ENCODE data around the gene SLC22A15. TPM values are rescaled to one million over a fixed set of nuclear protein-coding genes. Genes with fewer than 3 reads are reported as not detected.
"Not testable (repeated sequence)": the region's sequence is repeated elsewhere in the genome, so short reads cannot be mapped to it uniquely, and the experiment has no call there.

The SLC22A15 gene
- total and polyA plus RNA-seq, 10 of the 15 experiments (the other 5 are each of a cell fraction or from before 2014, with no cell fraction given), result 0.05 to 2.8 (median 0.13) TPM; not detected in 1

DNA sequence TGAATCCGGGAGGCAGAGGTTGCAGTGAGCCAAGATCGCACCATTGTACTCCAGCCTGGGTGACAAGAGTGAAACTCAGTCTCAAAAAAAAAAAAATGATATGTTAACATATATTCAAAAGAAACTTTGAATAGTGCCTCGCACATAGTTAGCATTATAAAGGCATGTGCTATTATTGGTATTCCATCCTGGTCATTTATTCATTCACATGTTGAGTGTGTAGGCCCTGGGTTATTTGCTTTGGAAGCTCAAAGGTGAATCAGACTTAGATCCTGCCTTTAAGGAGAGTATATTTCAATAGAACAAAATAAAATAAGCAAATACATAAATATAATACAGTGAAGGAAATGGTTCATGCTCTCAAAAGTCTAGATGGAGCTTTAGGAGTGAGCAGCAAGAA is 13.4 kb downstream of the SLC22A15 start:
- Histone ChIP-seq H3K4me1 (ENCODE audit: control insufficient read depth, insufficient read depth, low read length) (no peaks in the 10 kb centered on the region), H3K27ac (ENCODE audit: control insufficient read depth, insufficient read depth) (no peak overlapping the region), H3K79me2 (ENCODE audit: control insufficient read depth, insufficient read depth, low read length) (no peaks in the 10 kb centered on the region), H3K9me3 (replicated peaks; ENCODE audit: control insufficient read depth, insufficient read depth, low read length) (no peaks in the 10 kb centered on the region), H3K9ac (ENCODE audit: control insufficient read depth, insufficient read depth, low read length) (no peak overlapping the region), H4K20me1 (ENCODE audit: control insufficient read depth, insufficient read depth) (no peaks in the 10 kb centered on the region), H3K4me2 (ENCODE audit: control insufficient read depth, insufficient read depth) (no peak overlapping the region), H3K4me3 (no peak overlapping the region), H3K27me3 (replicated peaks in 1 of 2; ENCODE audit: control insufficient read depth in 2 of 2, insufficient read depth in 2 of 2, low read length in 1 of 2) (no peaks in the 10 kb centered on the region), H3K36me3 (ENCODE audit: control insufficient read depth in 2 of 2, insufficient read depth in 2 of 2, low read length in 1 of 2) (no peaks in the 10 kb centered on the region), H2AFZ (ENCODE audit: control insufficient read depth, low read depth, low read length) (no peak overlapping the region)
- ChIA-PET SMC1A (ENCODE audit: uncharacterized antibody, unreplicated experiment) (no interaction called here), CTCF (interaction anchor here (1.9 to 5.0 kb wide), 2 partner anchors 8 to 30 kb away, joined by 10 to 18 read pairs; no protein-coding TSS in a partner anchor), RAD21 (ENCODE audit: unreplicated experiment) (no interaction called here), POLR2A (no interaction called here)
- no peak for FAIRE-seq
- in situ Hi-C loops (cut with MboI), result no loop called here
- no peak for TF ChIP-seq CHD1 (IDR thresholded peaks at IDR 0.05; ENCODE audit: low read depth, low read length)
- 47% methylated on average over 3 of the region's 3 CpGs for WGBS (ENCODE audit: insufficient coverage, insufficient replicate concordance, low lambda C conversion rate, missing lambda C conversion rate)
- no peak for ATAC-seq
- intact Hi-C loops (cut with micrococcal nuclease; ENCODE audit: unreplicated experiment), result no loop called here
- DNase-seq (ENCODE audit: low read depth, low spot score), result no peak
- no TSS peak for BruUV-seq (replicated peaks)

DNA sequence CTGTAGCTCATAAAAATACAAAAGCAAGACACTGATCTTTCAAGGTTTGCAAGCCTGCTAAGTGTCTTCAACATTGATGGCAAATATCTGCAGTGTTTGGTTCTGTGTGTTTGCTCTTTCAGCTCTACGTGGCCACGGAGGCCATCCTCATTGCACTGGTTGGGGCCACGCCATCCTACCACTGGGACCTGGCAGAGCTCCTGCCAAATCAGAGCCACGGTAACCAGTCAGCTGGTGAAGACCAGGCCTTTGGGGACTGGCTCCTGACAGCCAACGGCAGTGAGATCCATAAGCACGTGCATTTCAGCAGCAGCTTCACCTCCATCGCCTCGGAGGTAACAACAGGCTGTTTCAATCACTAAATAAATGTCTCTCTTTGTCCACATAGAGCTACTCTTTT is 15.6 kb downstream of the SLC22A15 start:
- Histone ChIP-seq H3K36me3 (ENCODE audit: control insufficient read depth in 2 of 2, insufficient read depth in 2 of 2, low read length in 1 of 2) (no peaks in the 10 kb centered on the region), H2AFZ (ENCODE audit: control insufficient read depth, low read depth, low read length) (no peak overlapping the region), H3K27ac (ENCODE audit: control insufficient read depth, insufficient read depth) (no peak overlapping the region), H3K9ac (ENCODE audit: control insufficient read depth, insufficient read depth, low read length) (no peak overlapping the region), H3K4me2 (ENCODE audit: control insufficient read depth, insufficient read depth) (no peak overlapping the region), H4K20me1 (ENCODE audit: control insufficient read depth, insufficient read depth) (no peaks in the 10 kb centered on the region), H3K4me1 (ENCODE audit: control insufficient read depth, insufficient read depth, low read length) (no peaks in the 10 kb centered on the region), H3K9me3 (replicated peaks; ENCODE audit: control insufficient read depth, insufficient read depth, low read length) (no peaks in the 10 kb centered on the region), H3K27me3 (replicated peaks in 1 of 2; ENCODE audit: control insufficient read depth in 2 of 2, insufficient read depth in 2 of 2, low read length in 1 of 2) (no peaks in the 10 kb centered on the region), H3K79me2 (ENCODE audit: control insufficient read depth, insufficient read depth, low read length) (no peaks in the 10 kb centered on the region), H3K4me3 (no peak overlapping the region)
- TF ChIP-seq CBX3 (IDR thresholded peaks at IDR 0.05; ENCODE audit: borderline replicate concordance, low read depth) (no peak), CHD1 (IDR thresholded peaks at IDR 0.05; ENCODE audit: low read depth, low read length) (no peak), POLR2A (IDR thresholded peaks at IDR 0.05; ENCODE audit: low read depth, low read length) (no peak)
- 65% methylated on average over 8 of the region's 8 CpGs for WGBS (ENCODE audit: insufficient coverage, insufficient replicate concordance, low lambda C conversion rate, missing lambda C conversion rate)
- CTCF ChIA-PET, result interaction anchor here (0.6 to 5.0 kb wide), 5 partner anchors 11 to 1883 kb away, joined by 3 to 18 read pairs (median 5); no protein-coding TSS in a partner anchor
- no peak for DNase-seq (ENCODE audit: low read depth, low spot score)
- no TSS peak for BruUV-seq (replicated peaks)
- in situ Hi-C loops (cut with MboI), result no loop called here
- SMC1A ChIA-PET (ENCODE audit: uncharacterized antibody, unreplicated experiment), result interaction anchor here (1.2 kb wide), 1 partner anchor 189 kb away, joined by 3 read pairs; no protein-coding TSS in a partner anchor
- FAIRE-seq, result no peak
- RAD21 ChIA-PET (ENCODE audit: unreplicated experiment), result interaction anchor here (0.9 to 1.4 kb wide), 2 partner anchors 11 to 29 kb away, joined by 3 to 5 read pairs; no protein-coding TSS in a partner anchor
- intact Hi-C loops (cut with micrococcal nuclease; ENCODE audit: unreplicated experiment), result no loop called here
- POLR2A ChIA-PET, result no interaction called here
- no peak for ATAC-seq

DNA sequence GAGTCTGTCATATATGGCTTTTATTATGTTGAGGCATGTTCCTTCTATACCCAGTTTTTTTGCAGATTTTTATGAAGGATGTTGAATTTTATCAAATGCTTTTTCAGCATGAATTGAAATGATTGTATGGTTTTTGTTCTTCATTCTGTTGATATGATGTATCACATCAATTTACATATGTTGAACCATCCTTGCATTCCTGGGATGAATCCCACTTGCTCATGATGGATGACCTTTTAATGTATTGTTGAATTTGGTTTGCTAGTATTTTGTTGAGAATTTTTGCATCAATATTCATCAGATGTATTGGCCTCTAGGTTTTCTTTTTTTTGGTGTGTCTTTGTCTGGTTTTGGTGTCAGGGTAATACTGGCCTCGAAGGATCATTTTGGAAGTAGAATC is 21.6 kb downstream of the SLC22A15 start:
- WGBS (ENCODE audit: insufficient coverage, insufficient replicate concordance, low lambda C conversion rate, missing lambda C conversion rate), result 6% methylated on average over 1 of the region's 1 CpG
- H3K79me2 ChIP-seq (ENCODE audit: control insufficient read depth, insufficient read depth, low read length); RAD21 ChIA-PET (ENCODE audit: unreplicated experiment); H3K36me3 ChIP-seq (ENCODE audit: control insufficient read depth in 2 of 2, insufficient read depth in 2 of 2, low read length in 1 of 2); FAIRE-seq; ATAC-seq; H3K4me2 ChIP-seq (ENCODE audit: control insufficient read depth, insufficient read depth); H3K9me3 ChIP-seq (replicated peaks; ENCODE audit: control insufficient read depth, insufficient read depth, low read length); H3K4me3 ChIP-seq; H3K27ac ChIP-seq (ENCODE audit: control insufficient read depth, insufficient read depth); intact Hi-C loops (cut with micrococcal nuclease; ENCODE audit: unreplicated experiment); H3K27me3 ChIP-seq (replicated peaks in 1 of 2; ENCODE audit: control insufficient read depth in 2 of 2, insufficient read depth in 2 of 2, low read length in 1 of 2); H4K20me1 ChIP-seq (ENCODE audit: control insufficient read depth, insufficient read depth); in situ Hi-C loops (cut with MboI); H3K4me1 ChIP-seq (ENCODE audit: control insufficient read depth, insufficient read depth, low read length); BruUV-seq (replicated peaks); H2AFZ ChIP-seq (ENCODE audit: control insufficient read depth, low read depth, low read length); DNase-seq (ENCODE audit: low read depth, low spot score); H3K9ac ChIP-seq (ENCODE audit: control insufficient read depth, insufficient read depth, low read length): not testable (repeated sequence)
- CTCF ChIA-PET, result interaction anchor here (0.9 to 3.1 kb wide), 3 partner anchors 10 to 23 kb away, joined by 3 to 15 read pairs (median 3); no protein-coding TSS in a partner anchor
- SMC1A ChIA-PET (ENCODE audit: uncharacterized antibody, unreplicated experiment), result interaction anchor here (1.0 to 1.4 kb wide), 4 partner anchors 8 to 191 kb away, joined by 3 to 6 read pairs (median 4); no protein-coding TSS in a partner anchor
- POLR2A ChIA-PET, result interaction anchor here (1.5 kb wide), 1 partner anchor 8 kb away, joined by 3 read pairs; no protein-coding TSS in a partner anchor

Measured in GM12878 (cell line).